Urothelium cell line (cell line): ENCODE data around the gene MVK.
"Not testable (repeated sequence)": the region's sequence is repeated elsewhere in the genome, so short reads cannot be mapped to it uniquely, and the experiment has no call there.

Experiments used
- DNase-seq: peaks from one replicate; pipeline ENCODE4 v3.0.0; 2011; ENCODE audit warnings: low spot score, mixed read lengths
- FAIRE-seq: peaks from 2 replicates; lab custom pipeline; 2011; peaks lifted over from hg19 to GRCh38; lab: Jason Lieb, UNC

The MVK gene

GRCh38 chr12:109588461-109589239, 15.1 kb downstream of the MVK start:
- FAIRE-seq (no peak), DNase-seq (no peak)

- no peak for FAIRE-seq
- DNase-seq, result no peak
Measured at GRCh38 chr12:109589240-109589590, 15.6 kb downstream of the MVK start.

- FAIRE-seq (no peak), DNase-seq (no peak)
Measured at GRCh38 chr12:109589691-109590245, 16.2 kb downstream of the MVK start.

GRCh38 chr12:109590566-109590965, 17.0 kb downstream of the MVK start:
- no peak for FAIRE-seq

GRCh38 chr12:109591041-109591440, 17.4 kb downstream of the MVK start:
- FAIRE-seq (no peak), DNase-seq (no peak)

More at GRCh38 chr12:109590566-109590965, 17.0 kb downstream of the MVK start:
- no peak for DNase-seq

GRCh38 chr12:109592195-109592904, 18.8 kb downstream of the MVK start:
- FAIRE-seq (no peak), DNase-seq (no peak)

- no peak for FAIRE-seq
- no peak for DNase-seq
Measured at GRCh38 chr12:109592905-109593272, 19.3 kb downstream of the MVK start.

GRCh38 chr12:109594556-109595317, 21.1 kb downstream of the MVK start:
- DNase-seq (no peak), FAIRE-seq (no peak)

- DNase-seq, result no peak
- FAIRE-seq, result no peak
Measured at GRCh38 chr12:109595321-109595902, 21.8 kb downstream of the MVK start.

- DNase-seq (no peak), FAIRE-seq (no peak)
Measured at GRCh38 chr12:109596418-109597244, 23.0 kb downstream of the MVK start.

GRCh38 chr12:109597414-109597794, 23.8 kb downstream of the MVK start:
- DNase-seq, result no peak
- FAIRE-seq, result no peak

GRCh38 chr12:109597795-109598427, 24.3 kb downstream of the MVK start:
- peak; percentile 86 for DNase-seq
- no peak for FAIRE-seq

GRCh38 chr12:109598428-109598854, 24.8 kb downstream of the MVK start:
- no peak for DNase-seq
- FAIRE-seq, result no peak

GRCh38 chr12:109599087-109599486, 25.5 kb downstream of the MVK start:
- FAIRE-seq, result no peak
- no peak for DNase-seq

- FAIRE-seq (no peak), DNase-seq (no peak)
Measured at GRCh38 chr12:109600481-109600880, 26.9 kb downstream of the MVK start.

- FAIRE-seq, result no peak
Measured at GRCh38 chr12:109600995-109601394, 27.4 kb downstream of the MVK start.

GRCh38 chr12:109601557-109601956, 28.0 kb downstream of the MVK start:
- DNase-seq (no peak), FAIRE-seq (no peak)

More at GRCh38 chr12:109600995-109601394, 27.4 kb downstream of the MVK start:
- DNase-seq, result no peak

- not testable (repeated sequence) for DNase-seq, FAIRE-seq
Measured at GRCh38 chr12:109602132-109602531, 28.5 kb downstream of the MVK start.

- FAIRE-seq, result no peak
- DNase-seq, result no peak
Measured at GRCh38 chr12:109604132-109604585, 30.6 kb downstream of the MVK start.
